Breast epithelium (tissue), 3 donors: ENCODE measurements around the gene CIROP.

Source experiments
- POLR2A ChIP-seq: fragments of 450-650 bp; IDR thresholded peaks from one replicate; pipeline ENCODE4 v1.6.1; 2016; ENCODE audit warnings: antibody characterized with exemption, mild to moderate bottlenecking, moderate library complexity
- TF ChIP-seq, protein P1 (sequence below), 3 donors: fragments of 450-650 bp; IDR thresholded peaks; one replicate each; pipeline ENCODE4 v1.5.1; 2016 to 2017; ENCODE audit warnings: antibody characterized with exemption in 3 of 3, mild to moderate bottlenecking in 3 of 3, moderate library complexity in 3 of 3

GRCh38 chr14:23113431-23114119, 8.8 kb upstream of the CIROP start:
- TF ChIP-seq POLR2A: no peak
- TF ChIP-seq, protein P1, sequence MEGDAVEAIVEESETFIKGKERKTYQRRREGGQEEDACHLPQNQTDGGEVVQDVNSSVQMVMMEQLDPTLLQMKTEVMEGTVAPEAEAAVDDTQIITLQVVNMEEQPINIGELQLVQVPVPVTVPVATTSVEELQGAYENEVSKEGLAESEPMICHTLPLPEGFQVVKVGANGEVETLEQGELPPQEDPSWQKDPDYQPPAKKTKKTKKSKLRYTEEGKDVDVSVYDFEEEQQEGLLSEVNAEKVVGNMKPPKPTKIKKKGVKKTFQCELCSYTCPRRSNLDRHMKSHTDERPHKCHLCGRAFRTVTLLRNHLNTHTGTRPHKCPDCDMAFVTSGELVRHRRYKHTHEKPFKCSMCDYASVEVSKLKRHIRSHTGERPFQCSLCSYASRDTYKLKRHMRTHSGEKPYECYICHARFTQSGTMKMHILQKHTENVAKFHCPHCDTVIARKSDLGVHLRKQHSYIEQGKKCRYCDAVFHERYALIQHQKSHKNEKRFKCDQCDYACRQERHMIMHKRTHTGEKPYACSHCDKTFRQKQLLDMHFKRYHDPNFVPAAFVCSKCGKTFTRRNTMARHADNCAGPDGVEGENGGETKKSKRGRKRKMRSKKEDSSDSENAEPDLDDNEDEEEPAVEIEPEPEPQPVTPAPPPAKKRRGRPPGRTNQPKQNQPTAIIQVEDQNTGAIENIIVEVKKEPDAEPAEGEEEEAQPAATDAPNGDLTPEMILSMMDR (IDR thresholded peaks at IDR 0.05): no peak
